Measurements from ENCODE around the gene CRLF1.

The CRLF1 gene

DNA sequence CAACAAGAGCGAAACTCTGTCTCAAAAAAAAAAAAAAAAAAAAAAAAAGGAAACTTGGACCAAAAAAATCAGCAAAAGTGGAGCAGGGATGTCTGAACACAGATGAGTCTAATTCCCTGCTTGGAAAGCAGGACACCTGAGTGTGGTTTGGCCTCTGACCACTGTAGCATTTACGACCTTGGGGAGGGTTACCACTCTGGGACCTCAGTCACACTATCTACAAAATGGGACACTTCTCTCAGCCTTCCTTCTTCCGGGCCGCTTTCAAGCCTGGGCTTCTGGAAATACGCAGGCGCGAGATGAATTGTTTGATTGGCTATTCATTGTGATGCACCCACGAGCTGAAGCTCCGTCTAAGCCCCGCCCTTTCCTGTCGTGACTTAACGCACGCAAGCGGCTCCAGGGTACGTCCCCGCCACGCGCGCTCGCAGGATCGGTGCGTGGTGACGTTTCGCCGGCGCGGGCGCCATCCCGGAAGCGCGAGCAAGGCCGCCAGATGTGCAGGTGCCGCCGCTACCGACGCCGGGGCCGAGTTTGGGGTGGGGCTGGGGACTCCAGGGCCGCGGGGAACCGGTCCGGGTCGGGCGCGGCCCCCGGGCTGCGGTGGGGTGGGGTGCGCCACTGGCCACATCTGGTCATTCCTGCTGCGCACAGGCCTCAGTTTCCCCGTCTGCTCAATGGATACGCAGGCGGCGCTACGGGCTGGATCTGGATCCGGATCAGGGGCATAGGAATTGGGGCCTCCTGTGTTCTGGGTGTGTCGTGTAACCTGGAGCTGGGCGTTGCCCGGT lies 49.0 kb downstream of the CRLF1 start, which contains the start of gene KXD1:
Gene KXD1 (plus strand): TSS at position 460 of the 791 bp plus-strand sequence. CDS start 4,187 bp downstream, outside the sequence.
- peak; percentile 99 to 100 for DNase-seq
- TF ChIP-seq POLR2A (IDR thresholded peaks at IDR 0.05; ENCODE audit: low read length) (peak; percentile 90), GATA1 (IDR thresholded peaks at IDR 0.05; ENCODE audit: low read depth, low read length) (no peak)

DNA sequence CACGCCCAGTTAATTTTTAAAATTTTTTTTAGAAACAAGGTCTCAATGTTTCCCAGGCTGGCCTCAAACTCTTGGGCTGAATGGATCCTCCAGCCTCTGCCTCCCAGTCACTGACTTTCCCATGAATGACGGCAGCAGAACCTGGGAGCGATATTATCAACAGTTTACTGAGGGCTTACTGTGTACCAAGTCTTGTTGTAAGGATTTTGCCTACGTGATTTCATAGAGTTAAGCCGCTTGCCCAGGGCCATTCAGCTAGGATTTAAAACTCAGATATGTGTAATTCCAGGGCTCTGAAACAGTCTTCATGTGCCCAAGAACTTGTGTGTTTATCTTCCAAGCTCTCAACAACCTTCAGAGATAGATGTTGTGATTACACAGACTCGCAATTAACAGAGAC lies 55.0 kb downstream of the CRLF1 start:
- no peak for DNase-seq

DNA sequence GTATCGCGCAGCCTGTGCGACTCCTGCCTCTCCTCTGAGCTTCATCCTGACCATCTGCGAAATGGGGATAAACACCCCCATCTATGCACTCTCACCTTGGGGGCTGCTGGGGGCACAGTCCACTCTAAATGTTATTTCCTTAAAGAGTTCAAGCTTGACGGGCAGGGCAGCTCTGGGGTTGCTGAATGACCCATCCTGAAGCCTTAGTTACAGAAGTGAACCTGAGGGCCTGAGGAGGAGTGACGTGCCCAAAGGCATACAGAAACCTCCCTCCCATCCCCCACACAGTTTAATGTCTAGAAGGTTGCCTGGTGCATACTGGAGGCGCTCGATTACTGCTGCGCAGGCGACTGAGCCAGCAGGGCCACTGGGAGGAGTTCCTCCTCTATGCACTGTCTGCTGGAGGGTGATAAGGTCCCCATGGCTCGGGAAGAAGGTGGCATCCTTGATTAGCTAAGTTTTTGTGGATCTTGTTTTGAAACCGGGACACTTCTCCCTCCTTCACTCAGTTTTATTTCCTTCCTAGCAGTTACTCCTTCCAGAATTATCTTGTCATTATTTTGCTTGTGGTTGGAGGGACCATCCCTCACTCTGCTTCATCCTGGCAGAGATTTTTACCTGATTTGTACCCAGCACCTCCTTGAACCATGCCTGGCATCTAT lies 62.7 kb downstream of the CRLF1 start:
- DNase-seq = peak; percentile 99 to 100
- TF ChIP-seq GATA1 (IDR thresholded peaks at IDR 0.05; ENCODE audit: low read depth, low read length) (peak; percentile 95), POLR2A (IDR thresholded peaks at IDR 0.05; ENCODE audit: low read length) (peak; percentile 86)

More for the DNA sequence above, 55.0 kb downstream of the CRLF1 start:
- no peak for TF ChIP-seq GATA1 (IDR thresholded peaks at IDR 0.05; ENCODE audit: low read depth, low read length)

Data from erythroblast (primary cell).